CD4-positive, alpha-beta T cell treated with Interleukin-1 beta for 1 hour (primary cell): ENCODE data around the gene METTL21A.

Experiments used
- DNase-seq, 2 donors: peaks; one replicate each; pipeline ENCODE4 v3.0.0-alpha.2; 2020 to 2022

Gene METTL21A

DNA sequence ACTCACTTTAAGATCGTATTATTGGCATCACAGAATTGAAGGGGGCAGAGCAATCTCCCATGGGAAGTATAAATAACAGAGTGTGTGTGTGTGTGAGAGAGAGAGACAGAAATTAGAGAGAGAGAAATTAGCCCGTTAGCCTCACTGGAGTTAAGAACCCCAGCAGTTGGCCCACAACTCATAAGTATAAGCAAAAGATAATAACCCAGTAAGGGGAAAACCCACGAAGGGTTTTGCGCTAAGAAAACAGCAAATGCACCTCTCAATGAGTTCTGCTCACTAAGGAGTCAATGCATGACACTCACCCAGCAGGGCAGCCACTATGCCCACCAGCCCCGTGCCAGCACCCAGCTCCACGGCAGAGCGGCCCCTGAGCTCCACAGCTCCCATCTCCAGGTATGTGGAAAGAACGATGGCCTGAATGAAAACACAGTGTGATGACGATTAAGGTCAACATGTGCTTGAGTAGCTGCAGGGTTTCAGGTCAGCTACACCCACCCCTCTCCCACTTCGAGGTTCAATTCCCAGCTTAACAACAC lies 3.6 kb downstream of the METTL21A start:
- DNase-seq = no peak

GRCh38 chr2:207619764-207620203 lies 5.4 kb downstream of the METTL21A start:
- peak; percentile 22 to 29 for DNase-seq

- DNase-seq = no peak
These were observed 8.1 kb downstream of the METTL21A start for GRCh38 chr2:207617011-207617671.

- no peak for DNase-seq
These were observed 9.0 kb downstream of the METTL21A start for GRCh38 chr2:207616185-207616584.

GRCh38 chr2:207614824-207615223 lies 10.4 kb downstream of the METTL21A start:
- DNase-seq = no peak

- DNase-seq = no peak
These were observed 12.5 kb downstream of the METTL21A start for GRCh38 chr2:207612714-207613113.

DNA sequence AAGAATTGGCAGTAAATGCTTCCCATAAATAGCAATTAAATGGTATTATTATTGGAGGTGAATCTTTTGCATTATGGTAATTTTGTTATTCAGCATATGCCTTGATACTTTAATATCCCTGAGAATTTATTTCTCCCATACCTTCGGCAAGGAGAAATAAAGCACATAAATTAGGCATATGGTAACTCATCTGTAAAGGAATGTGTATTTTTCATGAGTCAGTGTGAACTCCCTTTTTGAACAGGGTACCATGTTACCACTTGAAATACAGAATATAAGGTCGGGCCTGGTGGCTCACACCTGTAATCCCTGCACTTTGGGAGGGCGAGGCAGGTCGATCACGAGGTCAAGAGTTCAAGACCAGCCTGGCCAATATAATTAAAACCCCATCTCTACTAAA lies 18.4 kb downstream of the METTL21A start:
- DNase-seq = no peak

DNA sequence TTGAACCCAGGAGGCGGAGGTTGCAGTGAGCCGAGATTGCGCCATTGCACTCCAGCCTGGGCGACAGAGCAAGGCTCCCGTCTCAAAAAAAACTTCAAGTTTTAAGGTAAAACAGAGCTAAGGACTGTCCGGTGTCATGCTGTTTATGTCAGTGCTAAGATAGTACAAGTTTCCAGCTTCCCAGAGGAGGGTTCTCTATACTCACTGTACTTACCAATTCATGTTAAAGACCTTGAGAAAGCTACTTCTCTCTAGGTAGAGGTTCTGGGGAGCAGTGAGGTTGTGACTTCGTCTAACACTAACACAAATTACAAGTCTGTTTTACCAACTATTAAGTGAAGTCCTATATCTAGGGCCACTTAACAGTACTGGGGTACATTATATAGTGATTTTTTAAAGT lies 18.8 kb downstream of the METTL21A start:
- DNase-seq = no peak

GRCh38 chr2:207603486-207603885 lies 21.7 kb downstream of the METTL21A start:
- no peak for DNase-seq

GRCh38 chr2:207601774-207602173 lies 23.4 kb downstream of the METTL21A start:
- DNase-seq = no peak

- no peak for DNase-seq
These were observed 25.0 kb downstream of the METTL21A start for GRCh38 chr2:207600231-207600630.

DNA sequence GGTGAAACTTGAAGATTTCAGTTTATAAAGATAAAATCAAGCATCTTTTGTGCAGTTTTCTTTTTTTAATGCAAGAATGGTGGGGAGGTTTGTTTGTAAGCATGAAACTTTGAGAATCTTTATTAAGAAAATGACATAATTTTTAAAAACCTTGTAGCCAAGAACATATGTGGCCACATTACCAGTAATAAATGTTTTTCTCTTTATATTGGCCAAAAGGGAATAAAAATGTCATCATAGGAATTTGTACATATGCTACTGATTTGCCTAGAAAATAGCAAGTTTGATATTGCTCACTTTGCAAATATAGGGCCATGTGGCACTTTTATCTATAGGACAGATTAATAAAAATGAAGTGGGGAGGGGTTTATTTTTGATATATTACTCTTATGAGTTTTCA lies 25.6 kb downstream of the METTL21A start:
- no peak for DNase-seq

GRCh38 chr2:207594731-207595130 lies 30.5 kb downstream of the METTL21A start:
- DNase-seq = no peak

DNA sequence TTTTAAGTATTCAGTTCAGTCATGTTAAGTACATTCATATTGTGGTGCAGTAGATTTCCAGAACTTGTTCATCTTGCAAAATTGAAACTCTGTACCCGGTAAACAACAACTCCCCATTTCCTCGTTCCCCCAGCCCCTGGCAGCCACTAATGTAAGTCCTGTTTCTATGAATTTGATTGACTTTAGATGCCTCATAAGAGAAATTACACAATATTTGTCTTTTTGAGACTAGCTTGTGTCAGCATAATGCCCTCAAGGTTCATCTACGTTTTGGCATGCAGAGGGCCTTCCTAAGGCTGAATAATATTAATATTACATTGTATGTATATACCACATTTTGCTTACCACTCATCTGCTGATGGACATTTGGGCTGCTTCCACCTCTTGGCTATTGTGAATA lies 30.9 kb downstream of the METTL21A start:
- no peak for DNase-seq

- no peak for DNase-seq
These were observed 31.9 kb downstream of the METTL21A start for GRCh38 chr2:207593277-207593676.

- DNase-seq = no peak
These were observed 36.1 kb downstream of the METTL21A start for GRCh38 chr2:207589143-207589542.

DNA sequence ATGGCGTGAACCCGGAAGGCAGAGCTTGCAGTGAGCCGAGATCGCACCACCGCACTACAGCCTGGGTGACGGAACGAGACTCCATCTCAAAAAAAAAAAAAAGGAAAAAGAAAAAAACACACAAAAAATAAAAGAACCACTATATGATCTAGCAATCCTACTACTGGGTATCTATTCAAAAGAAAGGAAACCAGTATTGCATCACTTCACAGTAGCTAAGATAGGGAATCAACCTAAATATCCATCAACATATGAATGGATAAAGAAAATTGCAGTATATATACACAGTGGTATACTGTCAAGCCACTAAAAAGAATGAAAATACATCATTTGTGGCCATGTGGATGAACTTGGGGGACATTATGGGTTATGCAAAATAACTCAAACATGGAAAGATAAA lies 37.9 kb downstream of the METTL21A start:
- no peak for DNase-seq

GRCh38 chr2:207584952-207585351 lies 40.2 kb downstream of the METTL21A start:
- DNase-seq = no peak

DNA sequence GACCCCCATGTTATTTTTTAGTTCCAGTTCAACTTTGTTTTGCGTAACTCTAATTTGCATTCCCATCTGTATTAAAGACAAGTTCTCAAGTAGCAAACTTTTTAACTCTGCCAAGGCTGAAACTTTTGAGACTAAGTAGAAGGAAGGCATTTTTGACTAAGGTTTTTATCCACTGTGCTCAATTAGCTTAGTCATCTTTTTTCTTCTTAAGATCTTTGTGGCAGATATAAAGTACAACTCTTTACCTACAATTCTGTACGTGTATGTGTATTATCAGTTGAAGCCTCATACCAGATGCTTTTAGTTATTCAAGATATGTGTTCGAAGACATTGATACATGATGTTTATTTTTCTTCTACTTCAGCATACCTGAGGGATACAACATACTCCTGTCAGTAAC lies 53.8 kb downstream of the METTL21A start:
- no peak for DNase-seq

DNA sequence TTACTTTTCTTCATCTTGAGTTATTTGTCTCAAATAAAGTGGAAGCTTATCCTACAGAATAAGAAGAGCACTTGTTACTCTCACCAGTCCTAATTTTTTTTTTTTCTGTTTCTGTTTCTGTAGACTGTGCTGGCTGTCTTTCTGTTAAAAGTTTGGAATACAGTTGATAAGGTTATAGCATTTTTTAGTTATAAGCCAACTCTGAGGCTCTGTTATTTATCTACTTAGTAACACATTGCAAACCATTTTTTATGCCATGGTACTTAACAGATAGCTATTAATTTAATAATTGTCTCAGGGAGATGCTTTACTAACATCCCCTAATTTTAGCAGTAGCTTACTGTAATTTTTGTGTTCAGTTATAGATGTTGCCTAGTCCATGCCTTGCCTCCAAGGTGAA lies 57.5 kb downstream of the METTL21A start:
- no peak for DNase-seq

DNA sequence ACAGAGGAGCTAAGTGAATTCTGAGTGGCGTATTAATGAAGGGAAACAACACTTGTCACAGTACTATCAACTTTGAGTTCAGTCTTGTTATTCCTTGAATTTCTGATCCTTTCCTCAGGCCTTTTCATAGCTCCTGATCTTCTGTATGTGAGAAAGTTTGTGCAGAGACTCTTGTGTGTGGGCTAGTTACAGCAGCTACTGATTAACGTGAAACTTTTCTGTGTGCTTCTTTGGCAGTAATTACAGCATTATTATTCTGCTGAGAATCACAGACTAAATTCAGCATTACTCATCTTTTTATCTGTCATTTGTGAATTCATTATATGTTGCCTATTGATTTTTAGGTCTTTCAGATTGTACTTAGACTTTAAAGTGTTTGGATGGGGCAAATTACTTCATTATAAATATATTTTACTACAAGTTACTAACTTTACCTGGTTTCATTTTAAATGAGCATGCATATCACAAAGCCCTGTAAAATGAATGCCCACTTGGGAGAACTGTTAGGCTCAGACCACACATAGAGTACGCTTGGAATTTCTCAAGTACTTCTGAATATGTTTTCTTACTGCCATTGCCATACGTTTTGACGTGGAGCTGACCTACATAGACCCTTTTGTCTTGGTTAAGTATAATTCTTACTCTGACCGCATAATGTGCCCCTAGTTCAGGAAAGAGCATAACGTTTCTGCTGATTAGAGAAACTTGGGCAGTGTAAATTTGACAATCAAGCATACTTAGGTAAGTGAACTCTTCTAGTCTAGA lies 59.3 kb downstream of the METTL21A start:
- DNase-seq = no peak
